SKM-1 treated with dmso at 0.1 percent for 144 hours (cell line): ENCODE measurements around the gene TARBP1.
"Not testable (repeated sequence)": the region's sequence is repeated elsewhere in the genome, so short reads cannot be mapped to it uniquely, and the experiment has no call there.

Source experiments
- DNase-seq: peaks from one replicate; lab custom pipeline; 2025; ENCODE audit not compliant: unreplicated experiment; lab: John Stamatoyannopoulos, UW

TARBP1 gene

GRCh38 chr1:234478481-234479309 lies at the start of gene TARBP1:
Gene TARBP1, minus strand, starts transcription at chr1:234479179. Its CDS starts 76 bp downstream, at chr1:234479103.
- peak; percentile 87 for DNase-seq

- peak; percentile 58 for DNase-seq
Measured at GRCh38 chr1:234528074-234528865, 49.3 kb upstream of the TARBP1 start.

GRCh38 chr1:234527346-234527745 lies 48.4 kb upstream of the TARBP1 start:
- DNase-seq: no peak

GRCh38 chr1:234526922-234527321 lies 47.9 kb upstream of the TARBP1 start:
- no peak for DNase-seq

- DNase-seq: peak; percentile 57
Measured at GRCh38 chr1:234525099-234525799, 46.3 kb upstream of the TARBP1 start.

GRCh38 chr1:234521836-234522235 lies 42.9 kb upstream of the TARBP1 start:
- no peak for DNase-seq

GRCh38 chr1:234520908-234521817 lies 42.2 kb upstream of the TARBP1 start:
- no peak for DNase-seq

GRCh38 chr1:234519506-234519905 lies 40.5 kb upstream of the TARBP1 start:
- DNase-seq: no peak

GRCh38 chr1:234518876-234519275 lies 39.9 kb upstream of the TARBP1 start:
- no peak for DNase-seq

GRCh38 chr1:234518086-234518485 lies 39.1 kb upstream of the TARBP1 start:
- not testable (repeated sequence) for DNase-seq

- no peak for DNase-seq
Measured at GRCh38 chr1:234517110-234517802, 38.3 kb upstream of the TARBP1 start.

GRCh38 chr1:234515821-234516241 lies 36.9 kb upstream of the TARBP1 start:
- DNase-seq: no peak

GRCh38 chr1:234515411-234515810 lies 36.4 kb upstream of the TARBP1 start:
- DNase-seq: no peak

GRCh38 chr1:234512451-234512861 lies 33.5 kb upstream of the TARBP1 start:
- peak; percentile 53 for DNase-seq

GRCh38 chr1:234509457-234510328 lies 30.7 kb upstream of the TARBP1 start:
- DNase-seq: no peak

GRCh38 chr1:234507626-234508387 lies 28.8 kb upstream of the TARBP1 start:
- DNase-seq: no peak

- no peak for DNase-seq
Measured at GRCh38 chr1:234507089-234507488, 28.1 kb upstream of the TARBP1 start.

GRCh38 chr1:234505769-234506102 lies 26.8 kb upstream of the TARBP1 start:
- peak; percentile 44 for DNase-seq
